CD4-positive, alpha-beta T cell (primary cell): Measurements from ENCODE around the gene ACRV1. TPM values are rescaled to one million over a fixed set of nuclear protein-coding genes. Genes with fewer than 3 reads are reported as not detected.

Experiments used
- ATAC-seq: fragments of 200-7000 bp; cut with Tn5 transposase; one replicate; pipeline ENCODE4 v1.10.0; 2022; ENCODE audit warnings: mild to moderate bottlenecking; ENCODE audit not compliant: poor library complexity
- CTCF ChIA-PET: fragments of 350-600 bp; sonication (Branson Sonifier 250); formaldehyde crosslinking; loops from one replicate; lab custom pipeline; 2021; ENCODE audit warnings: antibody characterized with exemption, inconsistent platforms; lab: Charles Lee
- POLR2A ChIA-PET: fragments of 350-600 bp; sonication (Branson Sonifier 250); formaldehyde crosslinking; loops from one replicate; lab custom pipeline; 2021; ENCODE audit warnings: antibody characterized with exemption, inconsistent platforms; lab: Charles Lee
- DNase-seq, 14 experiments: peaks; one replicate each; pipeline ENCODE4 v3.0.0-alpha.2; 2013 to 2020; ENCODE audit warnings: mixed read lengths in 2 of 14
- H3K27ac ChIP-seq, 2 donors: one replicate each; pipeline versions ENCODE4 v1.5.1 to v1.7.0; 2013; ENCODE audit warnings: low read length in 2 of 2, low read depth in 1 of 2, mild to moderate bottlenecking in 1 of 2
- H3K27me3 ChIP-seq, 2 experiments: 1 replicate in 1 of 2; 2 replicates in 1 of 2; pipeline versions ENCODE4 v1.6.1 to v1.7.0; 2013; ENCODE audit warnings: low read length in 2 of 2, control low read depth in 1 of 2, mild to moderate bottlenecking in 1 of 2, moderate library complexity in 1 of 2; ENCODE audit not compliant: insufficient read depth in 2 of 2, control insufficient read depth in 1 of 2
- H3K36me3 ChIP-seq: one replicate; pipeline ENCODE4 v1.6.1; 2013; ENCODE audit warnings: low read length, control low read depth; ENCODE audit not compliant: insufficient read depth
- H3K4me1 ChIP-seq: one replicate; pipeline ENCODE4 v1.6.1; 2013; ENCODE audit warnings: low read length, control low read depth; ENCODE audit not compliant: insufficient read depth
- H3K4me3 ChIP-seq: one replicate; pipeline ENCODE4 v1.5.1; 2013; ENCODE audit warnings: mild to moderate bottlenecking, low read length, moderate library complexity
- H3K9me3 ChIP-seq, 2 experiments: 1 replicate in 1 of 2; 2 replicates in 1 of 2; pipeline versions ENCODE4 v1.6.1 to v1.7.0; 2013; ENCODE audit warnings: low read length in 2 of 2, mild to moderate bottlenecking in 2 of 2, control low read depth in 1 of 2, moderate library complexity in 1 of 2; ENCODE audit not compliant: control insufficient read depth in 1 of 2, insufficient read depth in 1 of 2
- H3K27ac Mint-ChIP-seq: one replicate; pipeline ENCODE4 v1.8.0; 2020; ENCODE audit warnings: mixed read lengths
- H3K27me3 Mint-ChIP-seq: one replicate; pipeline ENCODE4 v1.8.0; 2021; ENCODE audit warnings: mixed read lengths
- H3K36me3 Mint-ChIP-seq: one replicate; pipeline ENCODE4 v1.8.0; 2021; ENCODE audit warnings: low read depth, mixed read lengths
- H3K4me1 Mint-ChIP-seq: one replicate; pipeline ENCODE4 v1.8.0; 2021; ENCODE audit warnings: low read depth, mixed read lengths
- H3K4me3 Mint-ChIP-seq: one replicate; pipeline ENCODE4 v1.8.0; 2020; ENCODE audit warnings: mild to moderate bottlenecking, mixed read lengths
- H3K9me3 Mint-ChIP-seq: one replicate; pipeline ENCODE4 v1.8.0; 2020; ENCODE audit warnings: mixed read lengths
- CTCF ChIP-seq: fragments of 200-600 bp; IDR thresholded peaks from one replicate; pipeline ENCODE4 v1.8.0; 2022; ENCODE audit warnings: antibody characterized with exemption, mild to moderate bottlenecking
- intact Hi-C, 2 experiments: fragments of 100-400 bp; cut with DNase I in 1 of 2; cut with micrococcal nuclease in 1 of 2; formaldehyde crosslinking; loops; one replicate each; pipeline versions ENCODE4 v1.15.1 to v1.9.0; 2023 to 2025; cut with DNase I, micrococcal nuclease
- total RNA-seq, 174 experiments: library from RNA in 2 of 174; stranded (reverse) in 2 of 174; gene quantifications; one replicate each; pipeline ENCODE4 v1.2.3 and lab custom pipeline; 2021 to 2026

ACRV1 gene
- total RNA-seq, 2 experiments from 2014 or later, result not detected

DNA sequence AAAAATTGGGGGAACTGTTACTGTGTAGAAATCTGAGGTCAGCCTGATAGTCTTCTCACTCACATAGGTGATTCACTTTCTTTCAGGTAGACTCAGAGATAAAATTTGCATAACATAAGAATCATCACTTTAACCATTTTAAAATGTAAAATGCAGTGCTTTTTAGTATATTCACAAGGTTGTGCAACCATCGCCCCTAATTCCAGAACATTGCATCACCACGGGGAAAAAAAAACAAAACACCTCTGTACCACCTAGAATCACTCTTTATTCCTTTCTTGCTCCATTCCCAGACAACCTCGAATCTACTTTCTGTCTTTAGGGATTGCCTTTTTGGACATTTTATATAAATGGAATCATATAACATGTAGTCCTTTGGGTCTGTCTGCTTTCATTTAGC lies 34.8 kb downstream of the ACRV1 start:
- Mint-ChIP-seq H3K27ac (no peak overlapping the region), H3K36me3 (no peaks in the 10 kb centered on the region), H3K27me3 (no peaks in the 10 kb centered on the region), H3K4me1 (peaks cover 7% of the 10 kb centered on the region), H3K9me3 (no peaks in the 10 kb centered on the region), H3K4me3 (no peak overlapping the region)
- H3K4me1 ChIP-seq, result no peaks in the 10 kb centered on the region
- ChIA-PET POLR2A (no interaction called here), CTCF (no interaction called here)
- H3K27me3 ChIP-seq, result no peaks in the 10 kb centered on the region
- no peaks in the 10 kb centered on the region for H3K9me3 ChIP-seq
- DNase-seq, result no peak
- ATAC-seq, result no peak
- H3K36me3 ChIP-seq, result no peaks in the 10 kb centered on the region
- intact Hi-C loops, result no loop called here
- no peak for TF ChIP-seq CTCF
- no peak overlapping the region for H3K27ac ChIP-seq
- H3K4me3 ChIP-seq, result no peak overlapping the region

DNA sequence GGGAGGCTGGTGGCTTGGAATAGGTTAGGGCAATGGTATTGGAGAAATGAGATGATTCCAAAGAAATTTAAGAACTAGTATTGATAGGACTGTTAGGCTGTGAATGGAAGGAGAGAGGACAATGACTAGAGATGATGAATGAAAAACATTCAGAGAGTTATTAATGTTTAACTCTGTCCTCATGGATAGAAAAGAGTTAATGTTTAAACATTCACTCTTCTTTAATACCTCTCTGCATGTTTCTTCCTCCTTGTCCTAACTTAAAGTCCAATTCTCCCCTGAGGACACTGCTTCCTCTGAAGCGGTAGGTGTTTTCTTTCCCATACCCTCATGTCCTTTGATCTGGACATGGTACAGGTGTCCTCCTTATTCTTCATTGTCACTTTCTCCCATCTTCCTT lies 42.3 kb downstream of the ACRV1 start:
- Histone ChIP-seq H3K9me3 (no peaks in the 10 kb centered on the region), H3K4me1 (no peaks in the 10 kb centered on the region), H3K4me3 (no peak overlapping the region), H3K27me3 (no peaks in the 10 kb centered on the region), H3K36me3 (no peaks in the 10 kb centered on the region), H3K27ac (no peak overlapping the region)
- Mint-ChIP-seq H3K4me1 (no peaks in the 10 kb centered on the region), H3K9me3 (no peaks in the 10 kb centered on the region), H3K27ac (no peak overlapping the region), H3K36me3 (no peaks in the 10 kb centered on the region), H3K27me3 (no peaks in the 10 kb centered on the region), H3K4me3 (no peak overlapping the region)
- CTCF ChIA-PET, result no interaction called here
- POLR2A ChIA-PET, result interaction anchor here (0.7 kb wide), 1 partner anchor 13 kb away, joined by 3 read pairs; the partner anchor contains the start of gene CHEK1
- intact Hi-C loops, result no loop called here
- no peak for TF ChIP-seq CTCF
- no peak for ATAC-seq
- DNase-seq, result no peak

GRCh38 chr11:125637840-125638239 lies 42.8 kb downstream of the ACRV1 start:
- no peak for DNase-seq
- ATAC-seq, result no peak
- POLR2A ChIA-PET, result interaction anchor here (0.7 kb wide), 1 partner anchor 13 kb away, joined by 3 read pairs; the partner anchor contains the start of gene CHEK1
- Histone ChIP-seq H3K4me1 (no peaks in the 10 kb centered on the region), H3K27me3 (no peaks in the 10 kb centered on the region), H3K9me3 (no peaks in the 10 kb centered on the region), H3K4me3 (no peak overlapping the region), H3K36me3 (no peaks in the 10 kb centered on the region), H3K27ac (no peak overlapping the region)
- no peaks in the 10 kb centered on the region for H3K9me3 Mint-ChIP-seq
- CTCF ChIA-PET, result no interaction called here
- no peaks in the 10 kb centered on the region for H3K27me3 Mint-ChIP-seq
- intact Hi-C loops, result no loop called here
- H3K4me3 Mint-ChIP-seq, result no peak overlapping the region
- no peak for TF ChIP-seq CTCF
- H3K27ac Mint-ChIP-seq, result no peak overlapping the region
- no peaks in the 10 kb centered on the region for H3K36me3 Mint-ChIP-seq
- no peaks in the 10 kb centered on the region for H3K4me1 Mint-ChIP-seq
